Activated T-helper 9 cell treated with anti-CD3 and anti-CD28 coated beads, Interleukin-2, amount 50 U/mL, for 16 hours (primary cell): Measurements from ENCODE around the gene MACROD2.
"Not testable (repeated sequence)": the region's sequence is repeated elsewhere in the genome, so short reads cannot be mapped to it uniquely, and the experiment has no call there.

Experiments used
- DNase-seq: peaks from one replicate; pipeline ENCODE4 v3.0.0-alpha.2; 2020; ENCODE audit warnings: low read depth

MACROD2 gene

GRCh38 chr20:14992153-14992552 is 996.8 kb downstream of the MACROD2 start:
- no peak for DNase-seq

DNA sequence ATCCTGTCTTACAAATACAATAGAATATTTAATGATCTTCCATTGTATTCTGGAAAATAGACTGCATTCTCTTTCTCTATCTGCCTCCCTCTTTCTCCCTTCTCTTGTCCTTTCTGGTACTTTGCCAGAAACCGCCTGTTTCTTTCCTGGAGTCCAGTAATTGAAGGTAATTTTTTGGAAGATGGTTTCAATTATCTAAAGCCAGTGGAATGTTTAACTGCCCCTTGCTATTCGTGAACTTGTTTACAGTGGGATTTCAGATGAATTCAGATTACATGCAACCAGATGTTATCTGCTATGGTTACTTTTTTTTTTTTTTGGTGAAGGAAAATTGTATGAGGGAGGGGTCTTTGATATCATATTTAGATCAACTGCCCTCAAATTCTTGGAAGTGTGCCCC is 997.6 kb downstream of the MACROD2 start:
- no peak for DNase-seq

DNA sequence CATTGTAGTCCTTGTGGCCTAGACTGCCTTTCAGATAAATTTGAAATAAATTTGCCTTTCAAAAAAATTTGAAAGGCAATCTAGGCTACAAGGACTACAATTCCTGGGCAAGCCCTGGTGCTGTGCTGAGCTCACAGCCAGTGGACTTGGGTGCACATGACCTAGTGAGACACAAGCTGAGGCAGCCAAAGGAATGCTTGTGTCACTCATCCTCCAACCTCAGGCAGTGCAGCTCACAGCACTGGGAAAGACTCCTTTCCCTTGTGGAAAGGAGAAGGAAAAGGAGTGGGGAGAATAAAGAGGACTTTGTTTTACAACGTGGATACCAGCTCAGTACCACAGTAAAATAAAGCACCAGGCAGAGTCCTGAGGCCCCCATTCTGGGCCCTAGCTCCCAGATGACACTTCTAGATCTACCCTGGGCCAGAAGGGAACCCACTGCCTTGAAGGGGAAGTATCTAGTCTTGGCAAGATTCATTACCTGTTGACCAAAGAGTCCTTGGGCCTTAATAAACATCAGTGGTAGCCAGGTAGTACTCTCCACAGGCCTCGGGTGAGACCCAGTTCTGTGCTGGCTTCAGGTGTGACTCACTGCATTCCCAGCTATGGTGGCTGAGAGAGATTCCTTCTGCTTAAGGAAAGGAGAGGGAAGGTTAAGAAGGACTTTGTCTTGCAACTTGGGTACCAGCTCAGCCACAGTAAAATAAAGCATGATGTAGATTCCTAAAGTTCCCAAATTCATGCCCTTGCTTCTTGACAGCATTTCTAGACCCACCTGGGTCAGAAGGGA is 1001.8 kb downstream of the MACROD2 start:
- no peak for DNase-seq

DNA sequence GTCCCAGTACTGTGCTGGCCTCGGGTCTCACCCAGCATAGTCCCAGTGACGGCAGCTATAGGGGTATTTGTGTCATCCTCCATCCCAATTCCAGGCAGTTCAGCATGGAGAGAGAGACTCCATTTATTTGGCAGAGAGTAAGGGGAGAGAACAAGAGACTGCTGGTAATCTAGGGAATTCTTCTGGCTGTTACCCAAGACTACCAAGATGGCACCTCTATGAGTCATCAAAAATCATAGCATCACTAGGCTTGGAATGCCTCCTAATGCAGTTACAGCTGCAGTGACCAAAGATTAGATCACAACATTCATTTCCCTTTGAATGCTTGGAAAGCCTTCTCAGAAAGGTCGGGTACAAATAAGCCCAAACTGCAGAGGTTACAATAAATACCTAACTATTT is 1002.5 kb downstream of the MACROD2 start:
- no peak for DNase-seq

DNA sequence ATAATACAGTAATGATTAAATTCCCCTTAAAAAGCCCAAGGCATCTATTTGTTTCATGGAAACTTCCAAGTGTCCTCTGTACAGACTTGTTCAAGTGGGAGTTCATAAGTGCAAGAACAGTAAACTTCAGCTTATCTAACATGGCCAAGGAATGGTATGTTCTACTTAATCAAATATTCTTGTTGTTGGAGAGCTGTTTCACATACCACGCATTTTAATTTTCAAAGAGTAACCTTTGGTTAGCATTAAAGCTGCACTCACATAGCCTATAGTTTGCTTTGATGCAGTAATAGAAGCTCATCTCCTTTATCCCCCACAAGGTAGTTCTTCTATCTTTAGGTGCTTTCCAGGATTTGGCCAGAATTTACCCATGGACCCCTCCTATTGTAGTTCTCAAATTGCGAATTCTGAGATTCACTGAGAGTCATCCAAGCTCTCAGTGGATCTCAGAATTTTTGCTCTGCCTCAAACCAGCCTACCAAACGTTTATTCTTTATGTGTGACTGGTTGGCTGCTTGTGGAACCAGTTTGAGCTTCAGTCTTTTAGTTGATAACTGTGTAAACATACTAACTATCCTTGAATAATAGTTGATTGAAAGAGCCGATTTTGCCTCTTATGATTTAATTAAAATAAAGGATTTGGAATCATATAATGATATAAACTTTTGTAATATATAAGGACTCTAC is 1010.1 kb downstream of the MACROD2 start:
- no peak for DNase-seq

- no peak for DNase-seq
These were observed 1016.3 kb downstream of the MACROD2 start for GRCh38 chr20:15011631-15012030.

GRCh38 chr20:15012566-15012965 is 1017.2 kb downstream of the MACROD2 start:
- DNase-seq = no peak

DNA sequence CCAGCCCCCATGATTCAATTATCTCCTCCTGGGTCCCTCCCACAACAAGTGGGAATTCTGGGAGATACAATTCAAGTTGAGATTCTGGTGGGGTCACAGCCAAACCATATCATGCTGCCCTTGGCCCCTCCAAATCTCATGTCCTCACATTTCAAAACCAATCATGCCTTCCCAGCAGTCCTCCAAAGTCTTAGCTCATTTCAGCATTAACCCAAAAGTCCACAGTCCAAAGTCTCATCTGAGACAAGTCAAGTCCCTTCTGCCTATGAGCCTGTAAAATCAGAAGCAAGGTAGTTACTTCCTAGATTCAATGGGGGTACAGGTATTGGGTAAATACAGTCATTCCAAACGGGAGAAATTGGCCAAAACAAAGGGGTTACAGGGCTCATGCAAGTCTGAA is 1021.6 kb downstream of the MACROD2 start:
- not testable (repeated sequence) for DNase-seq

DNA sequence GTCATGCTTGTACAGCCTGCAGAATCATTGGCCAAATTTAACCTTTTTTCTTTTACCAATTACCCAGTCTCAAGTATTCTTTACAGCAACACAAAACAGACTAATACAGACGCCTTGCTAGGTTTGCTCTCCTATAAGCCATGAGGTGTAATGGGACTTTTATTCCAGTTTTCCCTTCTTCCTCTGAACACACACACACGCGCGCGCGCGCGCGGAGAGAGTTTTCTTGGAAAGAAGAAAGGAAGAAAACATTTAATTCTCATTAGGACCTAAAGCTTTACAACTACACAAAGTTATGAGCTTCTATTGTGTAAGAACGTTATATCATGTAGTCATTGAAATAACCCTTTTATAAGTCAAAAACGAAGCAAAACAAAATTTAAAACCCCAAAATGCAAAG is 1023.6 kb downstream of the MACROD2 start:
- no peak for DNase-seq

- DNase-seq = no peak
These were observed 1025.5 kb downstream of the MACROD2 start for GRCh38 chr20:15020845-15021244.

DNA sequence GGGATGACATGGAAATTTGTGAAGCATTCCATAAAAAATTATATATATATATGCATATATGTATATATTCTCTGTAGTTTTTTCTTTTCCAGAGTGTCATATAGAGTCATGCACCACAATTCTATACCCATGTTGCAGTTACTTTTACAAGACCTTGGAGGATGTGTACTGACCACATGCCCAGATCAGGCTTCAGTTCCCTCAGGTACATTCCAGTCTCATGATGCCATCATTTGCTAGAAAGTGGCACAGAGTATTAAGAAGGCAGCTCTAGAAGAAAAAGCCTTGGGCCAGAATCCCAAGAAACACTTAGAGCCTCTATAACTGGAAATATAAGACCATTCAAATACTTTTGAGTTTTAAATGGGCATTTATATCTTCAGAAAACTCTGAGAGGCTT is 1027.6 kb downstream of the MACROD2 start:
- no peak for DNase-seq

DNA sequence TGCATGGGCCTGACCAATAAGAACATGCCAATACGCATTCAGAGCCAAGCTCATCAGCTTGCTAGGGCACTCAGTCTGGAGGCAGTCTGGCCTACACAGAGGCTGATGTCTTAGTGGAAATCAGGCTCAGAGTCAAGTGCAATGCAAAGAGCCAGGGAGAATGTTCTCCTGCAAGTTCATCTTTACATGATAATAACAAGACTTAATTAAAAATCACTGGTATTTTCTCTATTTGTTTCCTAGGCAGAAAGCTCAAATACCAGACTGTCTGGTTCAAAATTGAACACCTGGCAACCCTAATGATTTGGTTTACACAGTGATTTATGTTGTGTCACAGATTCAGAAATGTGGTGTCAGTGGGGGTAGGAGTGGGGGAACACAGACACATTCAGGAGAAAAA is 1031.4 kb downstream of the MACROD2 start:
- DNase-seq = no peak

DNA sequence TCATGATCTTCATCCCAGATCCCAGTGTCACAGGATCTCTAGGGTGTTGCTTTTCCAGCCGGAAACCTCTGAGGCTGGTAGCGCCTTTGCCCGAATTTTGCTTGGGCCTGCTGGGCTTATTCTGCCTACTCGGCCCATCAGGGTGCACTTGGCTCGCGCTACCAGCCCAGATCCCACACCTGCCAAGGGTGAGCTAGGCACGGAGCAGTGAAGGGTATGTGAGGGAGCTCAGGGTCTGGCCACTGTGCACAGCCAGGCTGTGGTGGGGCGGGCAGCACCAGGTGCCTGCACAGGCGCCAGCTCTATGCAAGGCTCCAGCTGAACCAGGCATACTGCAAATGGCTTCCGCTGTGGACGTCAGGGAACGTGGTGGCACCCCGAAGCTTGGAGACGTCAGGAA is 1035.5 kb downstream of the MACROD2 start:
- no peak for DNase-seq

DNA sequence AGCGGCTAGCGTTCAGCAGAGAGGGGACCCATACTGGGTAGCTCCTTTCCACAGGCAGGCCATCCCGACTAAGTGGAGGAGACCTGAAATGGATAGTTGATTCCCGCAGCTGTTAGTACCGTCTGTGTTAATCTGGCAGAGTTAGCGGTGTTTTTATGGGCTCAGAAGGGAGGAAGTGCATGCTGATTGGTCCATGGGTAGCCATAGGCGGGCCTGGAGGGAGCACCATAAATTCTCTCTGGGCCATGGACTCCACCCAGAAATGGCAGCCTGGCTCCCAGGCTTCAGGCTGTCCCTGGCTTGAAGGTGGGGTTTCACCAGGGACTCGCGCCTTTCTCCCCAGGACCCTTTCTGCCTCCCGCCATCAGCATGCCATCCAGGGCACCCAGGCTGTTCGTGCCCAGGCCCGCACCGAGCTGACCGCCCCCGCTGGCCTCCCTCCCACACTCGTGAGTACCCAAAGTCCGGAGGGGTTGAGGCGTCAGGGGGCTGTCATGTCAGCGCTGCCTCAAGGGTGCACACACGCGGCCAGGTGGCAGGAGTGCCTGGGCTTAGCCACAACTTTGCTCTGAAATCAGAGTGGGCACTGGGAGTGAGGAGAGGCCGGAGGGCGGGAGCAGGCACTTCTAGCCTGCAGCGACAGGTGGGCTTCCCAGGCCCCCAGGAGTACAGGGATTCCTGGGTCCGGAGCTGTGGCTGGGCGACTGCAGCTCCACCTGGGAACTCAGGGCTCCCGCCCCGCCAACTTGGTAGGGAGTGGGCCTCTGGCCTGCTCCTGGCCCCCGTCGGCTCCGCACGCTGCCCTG is 1036.4 kb downstream of the MACROD2 start:
- DNase-seq = no peak

- DNase-seq = no peak
These were observed 1037.0 kb downstream of the MACROD2 start for GRCh38 chr20:15032352-15032622.

- DNase-seq = no peak
These were observed 1038.0 kb downstream of the MACROD2 start for GRCh38 chr20:15033269-15033668.

- no peak for DNase-seq
These were observed 1038.6 kb downstream of the MACROD2 start for GRCh38 chr20:15033891-15034290.

DNA sequence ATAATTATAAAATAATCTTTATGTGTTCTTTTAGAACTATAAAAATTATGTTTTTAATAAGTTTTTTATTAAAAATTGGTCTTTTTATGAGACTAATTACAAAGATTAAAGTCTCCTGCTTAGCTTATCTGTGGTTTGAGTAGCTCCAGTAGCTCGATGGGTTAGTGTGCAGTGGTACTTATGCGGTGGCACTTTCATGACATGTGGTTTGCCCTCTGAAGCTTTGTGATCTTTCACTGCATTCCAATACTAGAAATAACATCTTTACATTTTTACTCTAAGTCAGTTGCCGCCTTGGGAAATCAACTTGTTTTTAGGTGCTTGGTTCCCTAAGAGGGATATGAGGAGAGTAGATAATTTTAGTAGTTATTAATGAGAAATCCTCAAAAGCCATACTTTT is 1041.6 kb downstream of the MACROD2 start:
- no peak for DNase-seq

DNA sequence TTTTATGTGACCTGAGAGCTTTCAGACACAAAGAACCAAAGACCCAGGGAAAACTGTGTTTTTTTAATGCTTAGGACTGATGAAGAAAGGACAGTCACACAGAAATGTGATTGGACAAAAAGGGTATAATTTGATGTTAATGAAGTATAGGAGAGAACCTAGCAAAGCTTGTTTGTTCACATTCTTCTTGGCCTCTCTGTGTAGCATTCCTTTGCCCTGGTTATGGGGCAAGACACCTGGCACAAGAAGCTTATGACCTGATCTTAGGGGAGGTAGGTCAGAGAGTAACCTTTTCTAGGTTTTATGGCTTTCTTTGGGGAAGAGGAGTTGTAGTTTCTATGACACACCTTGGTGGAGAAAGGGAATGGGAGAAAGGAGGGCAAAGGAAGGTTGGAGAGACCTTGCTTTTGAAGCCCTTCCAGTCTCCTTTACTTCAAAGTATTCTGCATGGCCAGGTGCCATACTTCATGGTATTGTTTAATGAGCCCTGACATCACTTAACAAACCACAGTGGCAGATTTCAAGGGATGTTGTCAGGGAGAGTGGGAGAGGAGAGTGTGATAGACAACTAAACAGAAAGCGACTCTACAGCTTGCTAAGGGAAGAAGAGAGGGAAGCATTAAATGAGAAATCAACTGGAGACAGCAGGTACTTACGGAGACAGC is 1043.9 kb downstream of the MACROD2 start:
- DNase-seq = no peak

- no peak for DNase-seq
These were observed 1047.4 kb downstream of the MACROD2 start for GRCh38 chr20:15042723-15043122.

DNA sequence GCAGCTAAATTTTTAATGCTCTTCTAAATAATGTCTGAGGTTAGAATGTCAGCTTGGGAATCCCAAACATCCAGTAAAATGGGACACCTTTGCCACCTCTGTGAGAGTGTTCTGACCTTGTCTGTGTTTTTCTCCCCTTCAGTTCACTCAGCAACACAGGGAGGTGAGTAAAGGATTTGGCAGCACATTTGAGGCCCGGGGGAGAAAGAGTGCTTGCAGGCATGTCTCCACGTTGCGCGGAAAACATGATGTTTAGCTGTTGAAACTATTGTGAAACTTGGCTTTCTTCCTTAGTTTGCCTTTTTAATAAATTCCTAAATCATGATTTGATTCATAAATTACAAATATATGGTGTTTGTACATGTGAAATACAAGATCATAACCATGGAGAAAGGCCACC is 1049.9 kb downstream of the MACROD2 start:
- DNase-seq = no peak

DNA sequence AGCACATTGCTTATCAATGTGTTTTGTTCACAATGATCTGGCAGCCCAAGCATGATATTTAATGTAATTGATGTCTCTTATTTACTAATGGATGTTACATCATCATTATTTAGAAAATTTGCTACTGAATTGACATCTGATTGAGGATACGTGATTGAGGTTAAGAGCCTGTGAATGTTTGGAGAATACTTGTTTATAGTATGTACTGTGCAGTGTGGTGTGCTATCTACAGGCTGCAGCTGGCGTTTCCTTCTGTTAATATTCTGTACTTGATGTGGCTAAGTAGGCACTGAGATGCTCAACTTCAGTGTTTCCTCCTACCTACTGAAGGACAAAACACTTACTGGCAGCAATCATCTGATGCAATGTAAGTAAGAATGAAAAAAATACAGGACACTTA is 1051.7 kb downstream of the MACROD2 start:
- DNase-seq = no peak

GRCh38 chr20:15047601-15048000 is 1052.3 kb downstream of the MACROD2 start:
- no peak for DNase-seq
